A673 (cell line): ENCODE measurements around the gene CRISPLD2.

ENCODE experiments used
- CTCF ChIP-seq: fragments of 300-800, 200-600 bp; sonication (generic); conservative IDR thresholded peaks from 2 replicates; pipeline ENCODE4 v1.5.1; 2017; ENCODE audit warnings: low read depth, mild to moderate bottlenecking, antibody characterized with exemption, low read length, moderate library complexity, mixed read lengths
- EZH2 ChIP-seq: fragments of 200-600 bp; sonication (generic); IDR thresholded peaks from 2 replicates; pipeline ENCODE4 v1.6.1; 2017; ENCODE audit warnings: borderline replicate concordance, low read depth, mild to moderate bottlenecking, mixed read lengths, antibody characterized with exemption, low read length; ENCODE audit not compliant: poor library complexity, severe bottlenecking

DNA sequence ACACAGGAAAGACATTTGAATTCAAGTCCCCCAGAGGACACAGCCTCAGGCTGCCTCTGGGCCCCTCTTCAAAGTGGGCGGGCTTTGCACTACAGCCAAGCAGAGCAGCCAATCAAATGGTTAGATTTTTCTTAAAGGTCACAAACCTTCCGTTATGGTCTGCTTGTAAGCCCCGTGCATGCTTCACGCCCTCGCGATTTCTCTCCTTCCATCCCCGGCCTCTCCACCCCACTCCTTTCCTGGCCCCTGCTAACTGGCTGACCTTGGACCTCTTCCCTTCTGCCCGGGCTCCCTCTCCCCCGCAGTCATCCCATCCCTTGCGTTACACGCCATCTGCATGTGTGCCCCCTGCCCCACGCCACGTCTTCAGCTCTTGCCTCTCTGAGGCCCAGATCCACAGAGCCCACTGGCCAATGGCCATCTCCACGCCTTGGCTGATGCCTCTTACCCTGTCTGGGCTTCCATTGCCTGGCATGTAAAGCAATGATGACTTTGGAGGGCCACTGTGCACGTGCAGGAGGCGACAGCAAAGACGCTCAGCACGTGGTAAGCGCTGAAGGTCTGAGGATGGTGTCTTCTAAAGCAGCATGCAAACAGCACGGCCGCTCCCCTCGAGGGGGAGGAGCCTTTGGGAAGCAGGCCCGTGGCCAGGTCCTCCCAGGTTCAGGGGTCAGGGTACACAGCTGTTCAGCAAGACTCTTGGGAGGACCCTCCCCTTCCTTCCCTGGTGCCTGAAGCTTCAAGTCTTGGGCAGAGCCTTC is 104.7 kb downstream of the CRISPLD2 start:
- TF ChIP-seq CTCF (no peak), EZH2 (no peak)
